ENCODE data around the gene CFL1.

The CFL1 gene

DNA sequence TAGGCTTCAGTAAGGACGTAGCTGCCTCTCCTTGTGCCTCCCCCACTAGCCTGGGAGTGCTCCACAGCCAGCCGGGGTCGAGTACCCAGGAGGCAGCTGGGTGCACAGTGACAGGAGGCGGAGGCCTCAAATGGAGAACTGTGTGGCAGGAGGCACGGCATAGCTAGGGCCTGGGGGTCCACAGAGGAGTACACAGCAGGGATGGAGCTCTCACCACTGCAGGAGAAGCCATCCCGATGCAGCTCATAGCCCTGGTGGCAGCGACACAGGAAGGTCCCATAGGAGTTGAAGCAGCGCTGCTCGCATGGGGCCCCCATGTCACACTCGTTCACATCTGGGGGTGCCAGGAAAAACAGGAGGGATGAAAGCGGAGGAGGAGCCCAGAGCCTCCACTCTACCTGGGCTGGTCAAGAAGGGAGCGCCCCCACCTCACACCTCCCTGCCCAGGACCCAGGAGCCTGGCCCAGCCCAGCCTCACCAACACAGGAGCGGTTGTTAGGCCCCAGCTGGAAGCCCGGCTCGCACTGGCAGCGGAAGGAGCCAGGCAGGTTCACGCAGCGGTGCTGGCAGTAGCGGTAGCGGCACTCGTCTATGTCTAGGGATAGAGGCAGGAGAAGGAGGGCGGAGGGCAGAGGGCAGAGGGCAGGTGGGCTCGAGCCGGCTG lies 11.8 kb upstream of the CFL1 start:
- DNase-seq, result no peak

DNA sequence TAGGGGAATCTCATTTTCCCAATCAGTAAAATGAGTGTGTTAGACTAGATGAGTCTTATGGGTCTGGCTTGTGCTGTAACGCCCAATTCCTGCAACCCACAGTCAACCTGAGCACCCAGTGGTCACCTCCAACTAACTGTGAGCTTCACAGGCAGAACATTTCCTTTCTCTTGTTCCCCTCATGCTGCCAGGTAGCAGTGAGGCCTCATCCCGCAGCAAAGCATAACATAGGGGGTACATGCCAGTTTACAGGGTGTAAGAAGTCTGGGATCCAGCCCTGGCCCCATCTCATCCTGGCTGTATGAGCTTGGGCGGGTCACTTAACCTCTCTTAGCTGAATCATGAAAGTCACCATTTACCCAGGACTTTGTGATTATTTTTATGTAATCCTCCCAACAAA lies 10.9 kb upstream of the CFL1 start:
- DNase-seq, result no peak

DNA sequence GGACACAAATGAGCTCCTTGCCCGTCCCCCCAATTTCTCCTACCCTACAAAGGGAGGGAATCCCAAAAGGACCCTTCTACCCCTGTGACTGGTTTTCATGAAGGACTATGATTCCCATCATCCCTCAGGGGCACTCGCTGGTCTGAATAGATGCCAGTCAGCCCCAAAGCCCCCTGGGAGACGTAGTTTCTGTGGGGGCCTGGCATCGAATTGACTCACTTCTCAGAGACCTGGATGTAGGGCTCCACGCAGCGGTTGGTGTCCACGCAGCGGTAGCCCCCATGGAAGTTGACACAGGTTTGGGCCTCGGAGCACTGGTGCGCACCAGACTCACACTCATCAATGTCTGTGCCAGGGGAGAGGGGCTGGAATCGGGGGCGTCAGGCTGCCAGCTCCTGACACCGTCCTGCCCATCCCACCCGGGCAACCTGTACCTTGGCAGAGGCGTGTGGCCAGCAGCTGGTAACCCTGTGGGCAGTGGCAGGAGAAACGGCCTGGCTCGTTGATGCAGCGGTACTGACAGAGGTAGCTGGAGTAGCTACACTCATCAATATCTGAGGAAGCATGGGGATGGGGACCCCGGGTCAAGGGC lies 10.2 kb upstream of the CFL1 start:
- DNase-seq, result peak; percentile 26

DNA sequence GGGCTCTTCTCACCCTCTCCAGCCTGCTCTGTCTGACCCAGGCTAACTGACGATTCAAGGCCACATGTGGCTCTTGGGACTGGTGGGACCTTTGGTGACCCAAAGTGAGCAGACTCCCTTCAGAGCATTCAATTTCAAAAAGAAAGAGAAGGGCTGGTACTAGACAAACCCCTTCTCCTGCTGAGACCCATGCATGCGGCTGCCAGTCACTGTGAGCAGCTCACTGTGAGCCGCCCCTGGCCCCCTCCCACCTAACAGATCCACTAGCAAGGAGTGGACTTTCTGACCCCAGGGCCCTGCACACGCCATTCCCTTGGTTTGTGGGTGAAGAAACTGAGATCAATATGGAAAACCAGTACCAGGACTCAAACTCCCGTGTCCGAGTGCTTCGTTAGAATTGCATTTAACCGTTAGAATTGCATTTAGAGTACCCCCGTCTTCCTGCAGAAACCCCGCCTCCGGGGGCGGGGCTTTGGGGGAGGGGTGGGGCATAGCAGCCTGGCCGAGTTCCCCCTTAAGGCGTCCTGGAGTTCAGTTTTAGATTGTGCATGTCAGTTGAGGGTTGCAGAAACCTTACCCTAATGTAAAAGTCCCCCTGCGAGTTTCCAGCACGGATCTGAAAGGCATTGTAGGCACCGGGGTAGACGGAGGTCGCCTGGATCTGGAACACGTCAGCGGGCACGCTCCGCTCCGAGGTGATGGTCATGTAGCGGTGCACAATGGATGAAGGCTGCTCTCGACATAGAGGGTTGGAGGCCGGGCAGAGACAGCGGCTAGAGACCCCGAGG lies 9.5 kb upstream of the CFL1 start:
- no peak for DNase-seq

DNA sequence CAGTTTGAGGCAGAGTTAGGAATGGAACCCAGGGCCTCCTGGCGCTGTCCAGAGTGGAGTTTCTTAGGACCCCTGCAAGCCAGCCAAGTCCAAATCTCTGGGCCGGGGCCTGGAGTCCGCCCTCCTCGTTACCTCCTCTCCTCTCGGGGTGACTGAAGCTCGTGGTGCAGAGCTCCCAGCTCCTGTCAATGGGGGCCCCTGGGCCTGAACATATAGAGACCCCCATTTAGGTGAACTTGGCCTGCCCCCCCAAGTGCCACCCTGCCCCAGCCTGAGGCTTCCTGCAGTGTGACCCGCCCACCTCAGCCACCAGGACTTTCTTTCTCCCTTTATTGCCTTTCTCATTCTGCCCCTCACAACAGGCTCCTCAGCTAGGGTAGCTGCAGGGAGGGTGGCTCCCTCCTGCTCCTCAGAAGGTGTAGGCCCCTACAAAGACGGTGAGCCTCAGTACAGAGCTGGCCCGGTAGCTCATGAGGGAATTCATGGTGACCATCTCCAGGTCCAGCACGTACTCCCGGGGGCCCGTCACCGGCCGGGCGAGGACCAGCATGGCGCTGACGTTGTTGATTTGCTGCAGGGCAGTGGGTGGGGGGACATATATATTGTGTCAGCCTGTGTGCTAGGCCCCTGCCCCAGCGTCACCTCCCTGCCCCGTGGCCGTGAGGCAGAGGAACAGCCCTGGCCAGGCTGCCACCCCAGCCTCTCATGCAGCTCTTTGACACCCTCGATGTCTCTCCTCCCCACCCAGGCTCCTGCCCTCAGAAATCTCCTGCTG lies 8.7 kb upstream of the CFL1 start:
- no peak for DNase-seq

DNA sequence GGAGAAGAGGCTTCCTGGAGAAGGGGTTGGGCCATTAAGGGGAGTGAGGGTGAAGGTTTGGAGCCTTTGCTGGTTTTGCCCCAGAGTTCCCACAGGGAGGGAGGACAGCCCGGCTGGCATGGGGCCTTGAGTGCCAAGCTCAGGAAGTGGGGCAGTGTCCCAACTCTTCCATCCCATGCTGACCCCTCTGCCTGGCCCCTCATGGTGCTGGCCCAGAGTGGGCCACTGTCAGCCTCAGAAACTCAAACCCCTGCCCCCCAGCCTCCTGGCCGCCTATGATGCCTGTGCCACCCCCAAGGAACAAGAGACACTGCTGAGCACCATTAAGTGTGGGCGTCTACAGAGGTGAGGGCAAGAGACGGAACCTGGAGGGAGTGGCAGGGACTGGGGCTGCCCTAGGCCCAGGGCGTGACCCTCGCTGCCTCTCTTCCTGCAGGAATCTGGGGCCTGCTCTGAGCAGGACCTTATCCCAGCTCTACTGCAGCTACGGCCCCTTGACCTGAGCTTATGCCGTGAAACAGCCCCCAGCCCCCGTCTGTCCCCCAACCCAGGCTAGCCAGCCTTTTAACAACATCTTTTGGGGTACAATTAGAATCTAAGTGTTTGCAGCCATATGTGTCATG lies 7.7 kb upstream of the CFL1 start:
- no peak for DNase-seq

DNA sequence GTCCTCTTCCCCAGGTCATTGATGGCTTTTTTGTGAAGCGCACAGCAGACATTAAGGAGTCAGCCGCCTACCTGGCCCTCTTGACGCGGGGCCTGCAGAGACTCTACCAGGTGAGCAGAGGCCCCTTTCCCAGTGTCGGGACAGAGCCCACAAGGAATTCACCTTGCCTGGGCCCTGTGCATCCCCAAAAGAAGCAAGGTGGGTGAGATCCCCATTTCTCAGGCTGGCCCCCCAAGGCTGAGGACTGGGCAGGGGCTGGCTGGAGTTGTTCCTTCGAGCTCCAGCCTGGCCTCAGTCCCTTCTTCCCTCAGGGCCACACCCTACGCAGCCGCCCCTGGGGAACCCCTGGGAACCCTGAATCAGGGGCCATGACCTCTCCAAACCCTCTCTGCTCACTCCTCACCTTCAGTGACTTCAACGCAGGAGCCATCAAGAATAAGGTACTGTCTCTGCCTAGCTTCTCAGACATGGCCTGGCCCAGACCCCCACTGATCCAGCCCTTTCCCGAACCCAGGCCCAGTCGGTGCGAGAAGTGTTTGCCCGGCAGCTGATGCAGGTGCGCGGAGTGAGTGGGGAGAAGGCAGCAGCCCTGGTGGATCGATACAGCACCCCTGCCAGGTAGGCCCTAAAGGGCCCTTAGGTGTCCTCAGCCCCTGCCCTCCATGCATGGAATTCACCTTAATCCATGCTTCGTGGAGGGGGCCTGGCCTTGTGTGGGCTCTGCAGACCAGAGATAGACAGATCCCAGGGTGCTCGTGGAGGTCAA lies 6.9 kb upstream of the CFL1 start:
- no peak for DNase-seq

DNA sequence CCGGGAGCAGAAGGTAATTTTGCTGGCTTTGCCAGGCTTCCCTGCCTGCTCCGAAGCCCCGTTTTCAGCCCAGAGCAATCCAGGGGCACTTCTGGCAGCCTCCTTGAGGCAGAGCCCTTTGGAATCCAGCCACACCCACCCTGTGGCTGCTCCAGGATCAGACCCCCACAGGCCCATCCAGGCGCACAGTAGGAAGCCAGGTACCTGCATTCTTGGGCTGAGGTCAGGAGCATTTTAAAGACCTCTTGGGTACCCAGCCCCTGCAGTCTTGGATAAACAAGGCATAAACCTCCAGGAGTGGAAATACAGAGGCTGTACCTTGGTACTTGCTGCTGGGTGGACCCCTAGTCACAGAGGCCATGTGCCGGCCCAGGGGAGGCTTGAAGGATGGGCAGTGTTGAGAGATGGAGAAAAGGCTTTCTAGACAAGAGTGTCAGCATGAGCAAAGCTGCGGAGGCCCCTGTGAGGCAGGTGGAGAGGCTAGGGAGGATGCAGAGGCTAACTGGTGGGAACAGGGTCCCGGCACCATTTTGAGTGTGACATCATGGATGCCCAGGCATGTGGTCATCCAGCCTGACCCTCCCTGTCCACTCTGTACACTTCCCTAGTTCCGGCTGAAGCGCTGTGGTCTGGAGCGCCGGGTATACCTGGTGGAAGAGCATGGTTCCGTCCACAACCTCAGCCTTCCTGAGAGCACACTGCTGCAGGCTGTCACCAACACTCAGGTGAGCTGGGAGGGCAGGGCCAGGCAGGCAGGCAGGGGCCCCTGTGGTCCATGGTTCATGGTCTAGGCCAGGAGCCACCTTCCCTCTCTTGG lies 6.1 kb upstream of the CFL1 start:
- DNase-seq, result no peak

DNA sequence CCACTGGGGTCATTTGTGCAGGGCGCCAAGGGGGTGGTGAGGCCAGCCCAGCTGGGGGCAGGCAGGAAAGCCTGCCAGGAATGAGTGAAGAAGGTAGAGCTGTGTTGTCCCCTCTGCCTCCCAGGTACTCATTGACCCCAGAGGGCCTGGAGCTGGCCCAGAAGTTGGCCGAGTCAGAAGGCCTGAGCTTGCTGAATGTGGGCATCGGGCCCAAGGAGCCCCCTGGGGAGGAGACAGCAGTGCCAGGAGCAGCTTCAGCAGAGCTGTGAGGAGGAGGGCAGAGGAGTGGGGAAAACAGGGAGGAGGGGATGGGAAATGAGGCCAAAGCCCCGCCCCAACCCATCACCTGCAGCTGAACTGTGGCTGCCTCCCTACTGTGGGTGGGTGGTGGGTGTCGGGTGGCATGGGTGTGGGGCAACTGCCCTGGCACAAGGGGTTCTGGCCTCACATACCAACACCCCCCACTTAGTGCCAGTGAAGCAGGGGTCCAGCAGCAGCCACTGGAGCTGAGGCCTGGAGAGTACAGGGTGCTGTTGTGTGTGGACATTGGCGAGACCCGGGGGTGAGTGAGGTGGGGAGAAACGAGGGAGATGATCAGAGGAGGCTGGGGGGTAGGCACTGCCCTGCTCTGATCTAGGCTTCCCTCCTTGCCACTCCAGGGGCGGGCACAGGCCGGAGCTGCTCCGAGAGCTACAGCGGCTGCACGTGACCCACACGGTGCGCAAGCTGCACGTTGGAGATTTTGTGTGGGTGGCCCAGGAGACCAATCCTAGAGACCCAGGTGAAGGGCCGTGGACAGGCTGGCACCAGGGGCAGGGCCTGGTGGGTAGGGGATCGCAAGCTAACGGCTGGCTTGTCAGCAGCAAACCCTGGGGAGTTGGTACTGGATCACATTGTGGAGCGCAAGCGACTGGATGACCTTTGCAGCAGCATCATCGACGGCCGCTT lies 5.2 kb upstream of the CFL1 start:
- no peak for DNase-seq

DNA sequence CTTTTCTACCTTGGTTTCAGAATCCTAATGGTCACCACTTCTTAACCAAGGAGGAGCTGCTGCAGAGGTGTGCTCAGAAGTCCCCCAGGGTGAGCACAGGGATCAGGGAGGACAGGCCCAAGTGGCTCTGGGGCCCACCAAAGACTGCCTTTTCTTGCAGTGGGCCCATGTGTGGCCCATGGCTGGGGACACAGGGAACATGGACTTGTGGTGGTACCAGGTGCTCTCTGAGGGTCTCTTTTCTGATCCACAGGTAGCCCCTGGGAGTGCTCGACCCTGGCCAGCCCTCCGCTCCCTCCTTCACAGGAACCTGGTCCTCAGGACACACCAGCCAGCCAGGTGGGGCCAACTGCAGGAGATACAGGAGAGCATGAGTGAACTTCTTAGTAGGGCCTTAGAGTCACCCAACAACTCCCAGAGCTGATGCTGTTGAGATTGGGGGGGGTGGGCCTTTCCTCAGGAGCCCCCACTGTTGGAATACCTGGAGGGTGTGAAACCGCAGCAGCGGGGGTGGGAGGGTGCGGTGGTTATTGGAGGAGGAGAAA lies 4.3 kb upstream of the CFL1 start:
- DNase-seq, result no peak

DNA sequence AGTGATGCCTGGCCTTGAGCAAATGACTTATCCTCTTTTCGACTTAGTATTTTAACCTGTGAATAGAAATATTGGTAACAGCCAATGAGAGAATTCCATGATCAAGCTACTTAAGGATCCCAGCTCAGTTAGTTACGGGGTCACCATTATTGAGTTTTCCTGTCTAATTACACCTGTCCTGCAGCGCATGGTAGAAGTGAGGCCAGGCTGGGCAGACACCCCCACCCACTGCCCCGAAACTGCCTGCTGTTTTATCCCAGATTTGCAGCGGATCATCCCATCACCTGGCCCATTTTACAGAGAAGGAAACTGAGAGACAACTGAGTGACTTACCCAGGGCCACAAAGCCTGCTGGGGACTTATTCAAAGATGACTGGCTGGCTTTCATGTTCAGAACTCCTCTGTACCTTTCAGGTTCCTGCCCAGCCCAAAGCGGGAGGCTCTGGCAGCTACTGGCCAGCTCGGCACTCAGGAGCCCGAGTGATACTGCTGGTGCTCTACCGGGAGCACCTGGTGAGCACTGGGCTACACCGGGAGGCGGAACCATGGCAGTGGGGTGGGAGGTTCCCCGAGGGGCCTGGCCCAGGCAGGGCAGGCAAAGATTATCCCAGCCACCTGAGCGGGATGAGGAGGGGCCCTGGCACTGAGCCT lies 3.7 kb upstream of the CFL1 start:
- no peak for DNase-seq

DNA sequence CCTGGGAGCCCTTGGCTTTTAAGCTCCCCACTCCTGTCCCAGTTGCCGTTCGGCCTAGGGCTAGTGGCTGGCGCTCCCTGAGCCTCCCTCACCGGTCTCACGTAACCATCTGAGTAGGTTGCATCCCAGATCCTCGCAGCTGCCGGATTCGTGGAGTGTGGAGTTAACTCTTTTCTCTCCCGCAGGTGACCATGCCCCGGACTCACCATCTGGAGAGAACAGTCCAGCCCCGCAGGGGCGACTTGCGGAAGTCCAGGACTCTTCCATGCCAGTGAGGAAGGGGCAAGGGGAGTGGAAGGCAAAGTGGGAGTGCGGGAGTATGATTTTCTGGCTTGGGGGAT lies 3.2 kb upstream of the CFL1 start:
- DNase-seq, result no peak

DNA sequence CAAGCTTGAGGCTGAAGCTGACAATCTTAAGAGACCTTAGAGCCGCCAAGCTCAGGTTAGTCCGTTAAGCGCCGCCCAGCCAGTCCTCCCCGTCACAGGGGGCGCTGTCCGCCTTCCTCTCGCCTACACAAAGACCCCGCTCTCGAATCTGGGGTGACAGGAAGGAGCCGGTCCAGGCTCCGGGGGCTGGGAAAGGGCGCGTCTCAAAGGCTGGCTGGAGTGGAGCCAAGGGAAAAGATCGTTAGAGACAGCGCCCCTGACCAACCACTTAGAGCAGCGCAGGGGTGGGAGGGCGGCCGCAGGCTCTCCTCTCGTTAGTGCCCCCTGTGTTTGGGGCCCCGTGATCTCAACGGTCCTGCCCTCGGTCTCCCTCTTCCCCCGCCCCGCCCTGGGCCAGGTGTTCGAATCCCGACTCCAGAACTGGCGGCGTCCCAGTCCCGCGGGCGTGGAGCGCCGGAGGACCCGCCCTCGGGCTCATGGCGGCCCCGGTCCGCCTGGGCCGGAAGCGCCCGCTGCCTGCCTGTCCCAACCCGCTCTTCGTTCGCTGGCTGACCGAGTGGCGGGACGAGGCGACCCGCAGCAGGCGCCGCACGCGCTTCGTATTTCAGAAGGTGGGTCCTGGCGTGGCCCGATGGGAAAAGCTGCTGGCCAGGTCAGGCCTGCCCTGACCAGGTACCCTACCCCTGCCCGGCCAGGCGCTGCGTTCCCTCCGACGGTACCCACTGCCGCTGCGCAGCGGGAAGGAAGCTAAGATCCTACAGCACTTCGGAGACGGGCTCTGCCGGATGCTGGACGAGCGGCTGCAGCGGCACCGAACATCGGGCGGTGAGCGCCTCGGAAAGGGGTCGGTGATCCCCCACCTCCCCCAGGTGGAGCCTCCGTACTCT lies 2.5 kb upstream of the CFL1 start, which contains the start of gene MUS81:
Gene MUS81 (plus strand): TSS at position 156 of the 887 bp plus-strand sequence. CDS start 321 bp downstream, at position 477.
- DNase-seq, result peak; percentile 95

DNA sequence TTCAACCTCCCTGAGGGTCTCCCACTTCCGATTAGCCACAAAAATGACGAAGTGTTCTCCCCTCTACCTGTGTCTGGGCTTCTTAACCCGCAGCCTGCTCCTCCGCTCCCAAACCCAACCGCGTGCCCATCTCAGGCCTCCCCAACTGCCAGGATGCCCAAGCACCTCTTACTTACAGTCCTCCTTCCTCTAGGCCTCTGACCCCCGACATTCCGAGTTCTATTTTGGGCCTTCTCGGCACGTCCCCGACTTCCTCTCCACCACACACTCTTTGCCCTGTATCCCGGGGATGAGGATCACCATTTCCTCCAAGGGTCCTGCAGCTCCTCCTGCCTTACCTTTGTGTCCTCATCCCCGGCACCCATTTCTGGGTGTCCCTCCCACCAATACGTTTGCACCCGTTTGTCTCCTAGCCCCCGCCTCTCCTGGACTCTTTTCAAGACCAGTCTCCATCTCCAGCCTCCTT lies 1.9 kb upstream of the CFL1 start:
- peak; percentile 41 for DNase-seq

DNA sequence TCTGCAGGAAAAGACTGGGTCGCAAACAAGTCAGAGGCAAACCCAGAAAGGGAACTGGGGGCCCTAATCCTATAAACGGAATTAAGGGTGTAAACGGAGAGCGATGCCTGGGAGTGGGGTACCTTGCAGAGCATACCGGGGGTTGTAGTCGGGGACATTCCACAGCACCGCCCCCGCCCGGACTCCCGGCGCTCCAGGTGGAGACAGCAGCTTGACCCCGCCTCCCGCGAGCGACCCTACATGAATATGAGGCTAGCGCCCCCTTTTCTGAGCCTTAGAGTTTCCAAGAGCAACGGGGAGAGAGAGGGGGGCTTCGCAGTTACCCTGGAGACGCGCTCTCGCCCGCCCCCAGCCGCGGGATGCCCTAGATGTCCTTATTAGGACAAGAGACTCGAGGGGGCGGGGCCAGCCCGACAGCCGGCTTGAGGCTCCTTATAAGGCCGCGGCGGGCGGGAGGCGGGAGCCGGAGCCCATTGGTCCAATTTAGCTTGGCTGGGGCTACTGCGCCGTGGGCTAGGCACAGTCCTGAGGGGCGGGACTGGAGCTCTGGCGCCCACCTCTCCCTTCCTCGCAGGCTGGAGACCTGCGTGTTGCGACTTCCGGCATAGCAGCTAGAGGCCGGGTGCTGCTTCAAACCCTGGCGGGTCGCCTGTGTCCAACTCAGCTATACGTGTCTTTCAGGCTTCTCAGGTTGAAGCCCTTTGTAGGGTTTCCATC lies 1.3 kb upstream of the CFL1 start:
- peak; percentile 97 for DNase-seq

DNA sequence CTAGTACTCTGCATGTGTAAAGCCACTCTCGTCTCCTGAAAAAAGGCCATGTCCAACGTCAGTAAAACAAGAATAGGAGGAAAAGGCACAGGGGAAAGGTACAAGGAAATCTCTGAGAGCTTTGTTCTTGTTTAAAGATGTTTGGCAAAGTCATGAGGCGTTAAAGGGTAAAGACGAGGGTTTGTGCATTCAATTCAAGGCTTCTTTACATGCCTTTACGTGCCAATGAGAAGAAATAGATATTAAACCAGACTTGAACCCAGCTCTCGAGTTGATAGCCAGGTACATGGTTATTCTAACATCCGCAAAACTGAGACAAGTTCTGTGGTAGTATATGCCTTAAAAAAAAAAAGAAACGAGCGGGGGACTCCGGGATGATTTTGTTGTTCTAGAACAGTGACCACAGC lies 704 bp upstream of the CFL1 start:
- DNase-seq, result no peak

DNA sequence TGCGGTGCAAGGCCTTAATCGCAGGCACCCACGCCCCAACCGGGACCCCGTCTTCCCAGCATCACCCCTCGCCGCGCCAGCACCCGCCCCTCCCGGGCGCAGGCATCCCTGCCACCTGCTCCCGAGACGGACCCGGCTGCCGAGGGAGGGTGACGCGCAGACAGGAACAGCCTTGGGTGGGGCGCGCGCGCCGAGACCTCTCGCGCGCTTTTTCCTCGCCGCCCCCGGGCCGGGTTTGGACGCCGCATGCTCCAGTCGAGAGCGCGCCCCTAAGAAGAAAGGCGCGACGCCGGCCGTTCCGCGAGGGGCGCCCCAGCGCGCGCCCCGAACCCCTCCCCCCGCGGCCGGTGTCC lies 504 bp downstream of the CFL1 start:
- DNase-seq, result peak; percentile 66

Data from activated naive CD4-positive, alpha-beta T cell treated with Interleukin-2 at 50 U/mL for 16 hours (primary cell).